ENCODE results near the gene CSNK1A1.
"Not testable (repeated sequence)": the region's sequence is repeated elsewhere in the genome, so short reads cannot be mapped to it uniquely, and the experiment has no call there.

CSNK1A1 gene

GRCh38 chr5:149551227-149552037, at the start of gene CSNK1A1:
TSS of gene CSNK1A1 (minus strand) at chr5:149551439. CDS start at chr5:149550964, 475 bp downstream.
- Histone ChIP-seq H3K36me3 (ENCODE audit: control insufficient read depth in 1 of 2, insufficient read depth in 2 of 2, low read length in 2 of 2) (peaks cover 13 to 20% of the 10 kb centered on the region in 2 donors), H3K9me3 (ENCODE audit: control insufficient read depth in 1 of 2, low read length in 2 of 2) (no peaks in the 10 kb centered on the region), H3K27me3 (ENCODE audit: control insufficient read depth in 1 of 2, insufficient read depth in 2 of 2, low read length in 2 of 2) (no peaks in the 10 kb centered on the region), H3K9ac (ENCODE audit: low read depth in 1 of 2, low read length in 2 of 2) (peak within 1 kb of the TSS; percentile 94 to 100), H3K4me1 (ENCODE audit: control insufficient read depth in 1 of 2, insufficient read depth in 2 of 2, low read length in 2 of 2) (peaks cover 17 to 27% of the 10 kb centered on the region in 2 donors), H3K27ac (ENCODE audit: low read depth, low read length) (peak within 1 kb of the TSS; percentile 91), H3K4me3 (ENCODE audit: low read depth in 1 of 2, low read length in 2 of 2) (peak within 1 kb of the TSS; percentile 79 to 96)

DNA sequence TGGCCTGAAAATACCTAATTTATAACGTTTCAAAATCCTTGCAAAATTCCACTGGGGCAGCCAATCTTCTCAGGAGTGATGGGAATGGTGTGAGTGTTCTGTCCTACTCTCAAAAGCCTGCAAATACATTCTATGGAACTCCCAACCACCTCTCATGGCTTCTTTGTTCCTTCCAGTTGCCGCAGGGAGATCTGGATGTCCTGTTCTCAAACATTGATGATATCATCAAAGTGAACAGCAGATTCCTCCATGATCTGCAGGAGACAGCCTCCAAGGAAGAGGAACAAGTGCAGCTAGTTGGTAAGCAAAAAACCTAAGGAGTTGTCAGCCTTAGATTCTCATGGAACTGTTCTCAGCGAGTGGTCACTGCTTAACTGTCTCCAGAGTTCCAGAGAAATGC, 49.7 kb upstream of the CSNK1A1 start:
- Histone ChIP-seq H3K27ac (ENCODE audit: low read depth, low read length) (no peak overlapping the region), H3K36me3 (ENCODE audit: control insufficient read depth in 1 of 2, insufficient read depth in 2 of 2, low read length in 2 of 2) (peaks cover 6 to 16% of the 10 kb centered on the region in 2 donors)

DNA sequence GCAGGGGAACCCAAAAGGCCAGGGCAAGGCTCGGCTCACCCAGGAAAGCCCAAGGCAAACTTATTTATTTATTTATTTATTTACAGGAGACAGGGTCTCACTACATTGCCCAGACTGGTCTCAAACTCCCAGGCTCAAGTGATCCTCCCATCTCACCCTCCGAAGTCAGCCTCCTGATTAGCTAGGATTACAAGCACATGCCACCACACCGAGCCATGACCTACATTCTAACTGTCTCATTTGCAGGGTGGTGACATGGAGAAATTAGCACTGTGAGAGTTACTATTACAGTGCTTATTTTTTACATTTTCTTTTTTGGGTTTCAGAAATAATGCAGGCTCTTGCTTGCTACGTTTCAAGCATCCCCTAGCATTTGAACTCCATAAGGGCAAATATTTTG, 48.1 kb upstream of the CSNK1A1 start:
- no peak overlapping the region for H3K9ac ChIP-seq (ENCODE audit: low read depth in 1 of 2, low read length in 2 of 2)
- no peak overlapping the region for H3K4me3 ChIP-seq (ENCODE audit: low read depth in 1 of 2, low read length in 2 of 2)
- H3K27me3 ChIP-seq (ENCODE audit: control insufficient read depth in 1 of 2, insufficient read depth in 2 of 2, low read length in 2 of 2), result no peaks in the 10 kb centered on the region
- H3K4me1 ChIP-seq (ENCODE audit: control insufficient read depth in 1 of 2, insufficient read depth in 2 of 2, low read length in 2 of 2), result peaks cover 4 to 7% of the 10 kb centered on the region in 2 donors
- H3K36me3 ChIP-seq (ENCODE audit: control insufficient read depth in 1 of 2, insufficient read depth in 2 of 2, low read length in 2 of 2), result peaks cover 6 to 16% of the 10 kb centered on the region in 2 donors
- H3K27ac ChIP-seq (ENCODE audit: low read depth, low read length), result no peak overlapping the region
- H3K9me3 ChIP-seq (ENCODE audit: control insufficient read depth in 1 of 2, low read length in 2 of 2), result no peaks in the 10 kb centered on the region

More for the DNA sequence above, 49.7 kb upstream of the CSNK1A1 start:
- no peak overlapping the region for H3K4me3 ChIP-seq (ENCODE audit: low read depth in 1 of 2, low read length in 2 of 2)
- H3K27me3 ChIP-seq (ENCODE audit: control insufficient read depth in 1 of 2, insufficient read depth in 2 of 2, low read length in 2 of 2), result no peaks in the 10 kb centered on the region
- H3K9ac ChIP-seq (ENCODE audit: low read depth in 1 of 2, low read length in 2 of 2), result no peak overlapping the region
- H3K9me3 ChIP-seq (ENCODE audit: control insufficient read depth in 1 of 2, low read length in 2 of 2), result no peaks in the 10 kb centered on the region
- H3K4me1 ChIP-seq (ENCODE audit: control insufficient read depth in 1 of 2, insufficient read depth in 2 of 2, low read length in 2 of 2), result peaks cover 13 to 16% of the 10 kb centered on the region in 2 donors

- H3K4me3 ChIP-seq (ENCODE audit: low read depth in 1 of 2, low read length in 2 of 2), result no peak overlapping the region
- H3K4me1 ChIP-seq (ENCODE audit: control insufficient read depth in 1 of 2, insufficient read depth in 2 of 2, low read length in 2 of 2), result peaks cover under 1 to 5% of the 10 kb centered on the region in 2 donors
- no peak overlapping the region for H3K27ac ChIP-seq (ENCODE audit: low read depth, low read length)
- H3K27me3 ChIP-seq (ENCODE audit: control insufficient read depth in 1 of 2, insufficient read depth in 2 of 2, low read length in 2 of 2), result no peaks in the 10 kb centered on the region
- H3K9ac ChIP-seq (ENCODE audit: low read depth in 1 of 2, low read length in 2 of 2), result no peak overlapping the region
- peaks cover 6 to 16% of the 10 kb centered on the region in 2 donors for H3K36me3 ChIP-seq (ENCODE audit: control insufficient read depth in 1 of 2, insufficient read depth in 2 of 2, low read length in 2 of 2)
- no peaks in the 10 kb centered on the region for H3K9me3 ChIP-seq (ENCODE audit: control insufficient read depth in 1 of 2, low read length in 2 of 2)
Observed at GRCh38 chr5:149598966-149599365, 47.7 kb upstream of the CSNK1A1 start.

GRCh38 chr5:149598234-149598633, 47.0 kb upstream of the CSNK1A1 start:
- H3K36me3 ChIP-seq (ENCODE audit: control insufficient read depth in 1 of 2, insufficient read depth in 2 of 2, low read length in 2 of 2), result peaks cover 6 to 16% of the 10 kb centered on the region in 2 donors
- H3K4me3 ChIP-seq (ENCODE audit: low read depth in 1 of 2, low read length in 2 of 2); H3K4me1 ChIP-seq (ENCODE audit: control insufficient read depth in 1 of 2, insufficient read depth in 2 of 2, low read length in 2 of 2); H3K27ac ChIP-seq (ENCODE audit: low read depth, low read length); H3K9me3 ChIP-seq (ENCODE audit: control insufficient read depth in 1 of 2, low read length in 2 of 2); H3K9ac ChIP-seq (ENCODE audit: low read depth in 1 of 2, low read length in 2 of 2); H3K27me3 ChIP-seq (ENCODE audit: control insufficient read depth in 1 of 2, insufficient read depth in 2 of 2, low read length in 2 of 2): not testable (repeated sequence)

- Histone ChIP-seq H3K36me3 (ENCODE audit: control insufficient read depth in 1 of 2, insufficient read depth in 2 of 2, low read length in 2 of 2) (peaks cover 6 to 16% of the 10 kb centered on the region in 2 donors), H3K27me3 (ENCODE audit: control insufficient read depth in 1 of 2, insufficient read depth in 2 of 2, low read length in 2 of 2) (no peaks in the 10 kb centered on the region), H3K9me3 (ENCODE audit: control insufficient read depth in 1 of 2, low read length in 2 of 2) (no peaks in the 10 kb centered on the region), H3K4me3 (ENCODE audit: low read depth in 1 of 2, low read length in 2 of 2) (no peak overlapping the region), H3K4me1 (ENCODE audit: control insufficient read depth in 1 of 2, insufficient read depth in 2 of 2, low read length in 2 of 2) (no peaks in the 10 kb centered on the region), H3K27ac (ENCODE audit: low read depth, low read length) (no peak overlapping the region), H3K9ac (ENCODE audit: low read depth in 1 of 2, low read length in 2 of 2) (no peak overlapping the region)
Observed at GRCh38 chr5:149597618-149598017, 46.4 kb upstream of the CSNK1A1 start.

- no peak overlapping the region for H3K4me3 ChIP-seq (ENCODE audit: low read depth in 1 of 2, low read length in 2 of 2)
- H3K9me3 ChIP-seq (ENCODE audit: control insufficient read depth in 1 of 2, low read length in 2 of 2), result no peaks in the 10 kb centered on the region
- no peak overlapping the region for H3K27ac ChIP-seq (ENCODE audit: low read depth, low read length)
- no peaks in the 10 kb centered on the region for H3K4me1 ChIP-seq (ENCODE audit: control insufficient read depth in 1 of 2, insufficient read depth in 2 of 2, low read length in 2 of 2)
- H3K36me3 ChIP-seq (ENCODE audit: control insufficient read depth in 1 of 2, insufficient read depth in 2 of 2, low read length in 2 of 2), result peaks cover 6 to 15% of the 10 kb centered on the region in 2 donors
- no peaks in the 10 kb centered on the region for H3K27me3 ChIP-seq (ENCODE audit: control insufficient read depth in 1 of 2, insufficient read depth in 2 of 2, low read length in 2 of 2)
- no peak overlapping the region for H3K9ac ChIP-seq (ENCODE audit: low read depth in 1 of 2, low read length in 2 of 2)
Observed at GRCh38 chr5:149596712-149597111, 45.5 kb upstream of the CSNK1A1 start.

DNA sequence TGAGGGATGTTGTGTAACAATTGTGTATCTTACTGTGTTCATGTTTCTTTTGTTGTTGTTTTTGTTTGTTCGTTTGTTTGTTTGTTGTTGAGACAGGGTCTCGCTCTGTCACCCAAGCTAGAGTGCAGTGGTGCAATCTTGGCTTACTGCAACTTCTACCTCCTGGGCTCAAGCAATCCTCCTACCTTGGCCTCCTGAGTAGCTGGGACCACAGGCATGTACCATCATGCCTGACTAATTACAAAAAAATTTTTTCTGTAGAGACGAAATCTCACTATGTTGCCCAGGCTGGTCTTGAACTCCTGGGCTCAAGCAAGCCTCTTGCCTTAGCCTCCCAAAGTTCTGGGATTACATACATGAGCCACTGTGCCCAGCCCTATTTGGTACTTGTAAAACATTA, 43.9 kb upstream of the CSNK1A1 start:
- not testable (repeated sequence) for H3K9ac ChIP-seq (ENCODE audit: low read depth in 1 of 2, low read length in 2 of 2); H3K27ac ChIP-seq (ENCODE audit: low read depth, low read length); H3K36me3 ChIP-seq (ENCODE audit: control insufficient read depth in 1 of 2, insufficient read depth in 2 of 2, low read length in 2 of 2); H3K27me3 ChIP-seq (ENCODE audit: control insufficient read depth in 1 of 2, insufficient read depth in 2 of 2, low read length in 2 of 2); H3K9me3 ChIP-seq (ENCODE audit: control insufficient read depth in 1 of 2, low read length in 2 of 2); H3K4me3 ChIP-seq (ENCODE audit: low read depth in 1 of 2, low read length in 2 of 2); H3K4me1 ChIP-seq (ENCODE audit: control insufficient read depth in 1 of 2, insufficient read depth in 2 of 2, low read length in 2 of 2)

GRCh38 chr5:149594206-149594895, 43.1 kb upstream of the CSNK1A1 start:
- no peak overlapping the region for H3K4me3 ChIP-seq (ENCODE audit: low read depth in 1 of 2, low read length in 2 of 2)
- H3K27ac ChIP-seq (ENCODE audit: low read depth, low read length), result no peak overlapping the region
- H3K27me3 ChIP-seq (ENCODE audit: control insufficient read depth in 1 of 2, insufficient read depth in 2 of 2, low read length in 2 of 2), result no peaks in the 10 kb centered on the region
- H3K36me3 ChIP-seq (ENCODE audit: control insufficient read depth in 1 of 2, insufficient read depth in 2 of 2, low read length in 2 of 2), result peaks cover 0 to 7% of the 10 kb centered on the region in 2 donors
- H3K9me3 ChIP-seq (ENCODE audit: control insufficient read depth in 1 of 2, low read length in 2 of 2), result no peaks in the 10 kb centered on the region
- H3K9ac ChIP-seq (ENCODE audit: low read depth in 1 of 2, low read length in 2 of 2), result no peak overlapping the region
- no peaks in the 10 kb centered on the region for H3K4me1 ChIP-seq (ENCODE audit: control insufficient read depth in 1 of 2, insufficient read depth in 2 of 2, low read length in 2 of 2)

DNA sequence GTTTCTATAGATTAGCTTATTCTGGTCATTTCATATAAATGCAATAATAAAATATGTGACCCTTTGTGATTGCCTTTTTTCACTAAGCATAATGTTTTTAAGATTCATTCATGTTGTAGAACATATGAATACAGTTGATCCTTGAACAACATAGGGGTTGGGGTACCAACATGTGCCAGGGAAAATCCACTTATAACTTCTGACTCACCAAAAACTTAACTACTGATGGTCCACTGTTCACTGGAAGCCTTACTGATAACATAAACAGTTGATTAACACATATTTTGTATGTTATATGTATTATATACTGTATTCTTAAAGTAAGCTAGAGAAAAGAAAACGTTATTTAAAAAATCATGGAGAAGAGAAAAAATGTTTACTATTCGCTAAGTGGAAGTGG, 42.1 kb upstream of the CSNK1A1 start:
- no peak overlapping the region for H3K4me3 ChIP-seq (ENCODE audit: low read depth in 1 of 2, low read length in 2 of 2)
- H3K9me3 ChIP-seq (ENCODE audit: control insufficient read depth in 1 of 2, low read length in 2 of 2), result no peaks in the 10 kb centered on the region
- peaks cover 0 to 5% of the 10 kb centered on the region in 2 donors for H3K36me3 ChIP-seq (ENCODE audit: control insufficient read depth in 1 of 2, insufficient read depth in 2 of 2, low read length in 2 of 2)
- no peak overlapping the region for H3K9ac ChIP-seq (ENCODE audit: low read depth in 1 of 2, low read length in 2 of 2)
- no peaks in the 10 kb centered on the region for H3K4me1 ChIP-seq (ENCODE audit: control insufficient read depth in 1 of 2, insufficient read depth in 2 of 2, low read length in 2 of 2)
- H3K27me3 ChIP-seq (ENCODE audit: control insufficient read depth in 1 of 2, insufficient read depth in 2 of 2, low read length in 2 of 2), result no peaks in the 10 kb centered on the region
- no peak overlapping the region for H3K27ac ChIP-seq (ENCODE audit: low read depth, low read length)

Measured in duodenal mucosa (tissue), 2 donors.